HG03439 (cell line): ENCODE measurements around the gene TRA2B.
"Not testable (repeated sequence)": the region's sequence is repeated elsewhere in the genome, so short reads cannot be mapped to it uniquely, and the experiment has no call there.

Experiments
- ATAC-seq: cut with Tn5 transposase; IDR thresholded peaks from one replicate; pipeline ENCODE4 v1.9.1; 2021; ENCODE audit warnings: mild to moderate bottlenecking, moderate library complexity; ENCODE audit not compliant: unreplicated experiment

TRA2B gene

GRCh38 chr3:185929192-185930151 lies 8.3 kb downstream of the TRA2B start:
- ATAC-seq, result no peak

GRCh38 chr3:185928496-185928895 lies 9.3 kb downstream of the TRA2B start:
- no peak for ATAC-seq

GRCh38 chr3:185927501-185928200 lies 10.2 kb downstream of the TRA2B start:
- no peak for ATAC-seq

- ATAC-seq, result no peak
Observed at GRCh38 chr3:185926445-185926844, 11.4 kb downstream of the TRA2B start.

- ATAC-seq, result no peak
Observed at GRCh38 chr3:185925353-185925752, 12.5 kb downstream of the TRA2B start.

GRCh38 chr3:185924375-185924774 lies 13.4 kb downstream of the TRA2B start:
- ATAC-seq, result no peak

GRCh38 chr3:185920184-185920583 lies 17.6 kb downstream of the TRA2B start:
- no peak for ATAC-seq

GRCh38 chr3:185916042-185916833 lies 21.6 kb downstream of the TRA2B start:
- no peak for ATAC-seq

GRCh38 chr3:185915642-185916041 lies 22.2 kb downstream of the TRA2B start:
- no peak for ATAC-seq

- no peak for ATAC-seq
Observed at GRCh38 chr3:185914911-185915629, 22.7 kb downstream of the TRA2B start.

- no peak for ATAC-seq
Observed at GRCh38 chr3:185912929-185913901, 24.6 kb downstream of the TRA2B start.

GRCh38 chr3:185912512-185912911 lies 25.3 kb downstream of the TRA2B start:
- no peak for ATAC-seq

GRCh38 chr3:185911076-185911448 lies 26.8 kb downstream of the TRA2B start:
- not testable (repeated sequence) for ATAC-seq

- ATAC-seq, result not testable (repeated sequence)
Observed at GRCh38 chr3:185910322-185911075, 27.3 kb downstream of the TRA2B start.

- not testable (repeated sequence) for ATAC-seq
Observed at GRCh38 chr3:185909913-185910312, 27.9 kb downstream of the TRA2B start.

- no peak for ATAC-seq
Observed at GRCh38 chr3:185900228-185900627, 37.6 kb downstream of the TRA2B start.

- no peak for ATAC-seq
Observed at GRCh38 chr3:185896636-185897035, 41.2 kb downstream of the TRA2B start.

- no peak for ATAC-seq
Observed at GRCh38 chr3:185887066-185887465, 50.7 kb downstream of the TRA2B start.

GRCh38 chr3:185884641-185885040 lies 53.2 kb downstream of the TRA2B start:
- ATAC-seq, result no peak
